SK-N-SH (cell line): ENCODE measurements around the gene TMC1.

ENCODE experiments used
- CHD2 ChIP-seq: fragments of 150-350 bp; IDR thresholded peaks from 2 replicates; pipeline ENCODE4 v1.6.1; 2018; ENCODE audit warnings: low read length; ENCODE audit not compliant: partially characterized antibody
- FOXM1 ChIP-seq: IDR thresholded peaks from 2 replicates; pipeline ENCODE4 v1.4.0; 2012; ENCODE audit warnings: low read depth, mild to moderate bottlenecking
- NRF1 ChIP-seq: IDR thresholded peaks from 2 replicates; pipeline ENCODE4 v1.6.1; 2012; ENCODE audit warnings: low read depth, mild to moderate bottlenecking, low read length
- SMC3 ChIP-seq: IDR thresholded peaks from 2 replicates; pipeline ENCODE4 v1.6.1; 2012; ENCODE audit warnings: low read depth, low read length, improper control_type of control experiment
- TEAD4 ChIP-seq: IDR thresholded peaks from 2 replicates; pipeline ENCODE4 v1.4.0; 2012; ENCODE audit warnings: mild to moderate bottlenecking, borderline replicate concordance; ENCODE audit not compliant: insufficient read depth
- TF ChIP-seq, protein P1 (sequence below): fragments of 200-600 bp; sonication (generic); IDR thresholded peaks from 2 replicates; pipeline ENCODE4 v1.6.1; 2017; ENCODE audit warnings: antibody characterized with exemption, mild to moderate bottlenecking, moderate library complexity

DNA sequence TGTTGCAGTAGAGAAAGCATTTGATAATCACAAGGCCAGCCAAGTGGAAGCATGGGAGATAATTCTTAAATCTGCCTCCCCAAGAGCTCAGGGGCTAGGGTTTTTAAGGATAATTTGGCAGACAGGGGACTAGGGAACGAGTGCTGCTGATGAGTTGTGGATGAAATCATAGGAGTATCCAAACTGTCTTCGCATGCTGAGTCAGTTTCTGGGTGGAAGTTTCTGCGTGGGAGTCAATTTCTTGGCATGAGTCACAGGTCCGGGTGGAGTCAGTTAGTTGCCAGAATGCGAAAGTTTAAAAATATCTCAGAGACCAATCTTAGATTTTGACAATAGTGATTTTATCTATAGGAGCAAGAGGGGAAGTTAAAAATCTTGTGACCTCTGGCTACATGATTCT is 112.6 kb downstream of the TMC1 start:
- no peak for TF ChIP-seq FOXM1
- TF ChIP-seq CHD2, result no peak
- TF ChIP-seq SMC3, result no peak
- TF ChIP-seq, protein P1, sequence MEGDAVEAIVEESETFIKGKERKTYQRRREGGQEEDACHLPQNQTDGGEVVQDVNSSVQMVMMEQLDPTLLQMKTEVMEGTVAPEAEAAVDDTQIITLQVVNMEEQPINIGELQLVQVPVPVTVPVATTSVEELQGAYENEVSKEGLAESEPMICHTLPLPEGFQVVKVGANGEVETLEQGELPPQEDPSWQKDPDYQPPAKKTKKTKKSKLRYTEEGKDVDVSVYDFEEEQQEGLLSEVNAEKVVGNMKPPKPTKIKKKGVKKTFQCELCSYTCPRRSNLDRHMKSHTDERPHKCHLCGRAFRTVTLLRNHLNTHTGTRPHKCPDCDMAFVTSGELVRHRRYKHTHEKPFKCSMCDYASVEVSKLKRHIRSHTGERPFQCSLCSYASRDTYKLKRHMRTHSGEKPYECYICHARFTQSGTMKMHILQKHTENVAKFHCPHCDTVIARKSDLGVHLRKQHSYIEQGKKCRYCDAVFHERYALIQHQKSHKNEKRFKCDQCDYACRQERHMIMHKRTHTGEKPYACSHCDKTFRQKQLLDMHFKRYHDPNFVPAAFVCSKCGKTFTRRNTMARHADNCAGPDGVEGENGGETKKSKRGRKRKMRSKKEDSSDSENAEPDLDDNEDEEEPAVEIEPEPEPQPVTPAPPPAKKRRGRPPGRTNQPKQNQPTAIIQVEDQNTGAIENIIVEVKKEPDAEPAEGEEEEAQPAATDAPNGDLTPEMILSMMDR, result no peak
- no peak for TF ChIP-seq TEAD4
- TF ChIP-seq NRF1, result no peak
